Skin of body (tissue), 2 donors: ENCODE measurements around the gene RALBP1. TPM values are rescaled to one million over a fixed set of nuclear protein-coding genes. Genes with fewer than 3 reads are reported as not detected.

Experiments used
- DNase-seq: peaks from one replicate; lab custom pipeline; 2025; lab: John Stamatoyannopoulos, UW
- total RNA-seq: library from RNA; depleted of rRNA; stranded (reverse); fragments of >200 nt; gene quantifications from one replicate; pipeline ENCODE4 v1.2.3, GENCODE V29; 2014

The RALBP1 gene
- total RNA-seq, 1 donor from 2014 or later, result 43.0 TPM

- DNase-seq, result no peak
Observed at GRCh38 chr18:9547782-9548181, 72.5 kb downstream of the RALBP1 start.

DNA sequence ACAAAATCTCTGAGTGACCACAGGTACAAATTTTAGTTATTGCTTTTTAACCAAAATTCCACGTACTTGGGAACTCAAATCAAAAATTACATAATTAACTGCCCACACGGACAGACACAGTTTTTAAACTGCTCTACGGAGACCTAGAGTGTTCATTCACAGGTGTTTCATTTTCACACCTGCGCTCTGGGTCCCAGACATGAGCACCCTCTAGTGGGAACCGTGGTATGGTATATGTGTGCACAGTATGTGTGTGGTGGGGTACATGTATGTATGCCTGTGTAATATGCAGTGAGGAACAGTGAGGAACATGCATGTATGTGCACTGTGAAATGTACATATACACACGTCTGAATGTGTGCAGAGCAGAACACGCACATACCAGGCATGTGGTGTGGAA, 74.1 kb downstream of the RALBP1 start:
- no peak for DNase-seq

GRCh38 chr18:9550429-9550828, 75.1 kb downstream of the RALBP1 start:
- no peak for DNase-seq

GRCh38 chr18:9552191-9552590, 76.9 kb downstream of the RALBP1 start:
- no peak for DNase-seq

- no peak for DNase-seq
Observed at GRCh38 chr18:9552616-9553015, 77.3 kb downstream of the RALBP1 start.

DNA sequence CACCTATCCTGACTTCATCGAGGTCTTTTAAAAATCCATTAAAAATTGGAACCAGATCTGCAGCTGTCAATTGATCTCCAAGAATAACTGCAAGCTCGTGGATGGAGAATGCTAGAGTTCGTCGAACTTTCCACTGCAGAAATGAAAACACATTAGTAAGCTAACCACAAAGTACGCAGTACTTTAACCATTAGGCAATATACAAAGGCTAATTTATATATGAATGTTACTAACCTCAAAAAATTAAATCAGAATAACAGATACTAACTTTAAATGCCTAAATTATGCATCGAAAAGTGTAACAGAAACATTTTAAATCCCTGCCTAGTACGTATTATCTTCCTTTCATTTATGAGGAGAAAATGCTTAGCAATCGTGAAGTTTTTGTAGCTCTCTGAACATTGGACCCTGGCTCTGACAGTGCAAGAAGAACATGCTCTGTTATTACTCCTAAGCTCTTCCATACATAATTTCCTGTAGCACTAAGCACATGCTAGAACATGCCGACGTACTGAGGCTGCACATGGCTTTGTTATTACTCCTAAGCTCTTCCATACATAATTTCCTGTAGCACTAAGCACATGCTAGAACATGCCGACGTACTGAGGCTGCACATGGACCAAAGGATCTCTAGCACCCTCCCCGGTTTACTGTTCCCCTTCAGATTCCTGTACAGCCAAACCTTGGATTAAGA, 82.1 kb downstream of the RALBP1 start:
- no peak for DNase-seq

GRCh38 chr18:9558387-9559064, 83.2 kb downstream of the RALBP1 start:
- no peak for DNase-seq

DNA sequence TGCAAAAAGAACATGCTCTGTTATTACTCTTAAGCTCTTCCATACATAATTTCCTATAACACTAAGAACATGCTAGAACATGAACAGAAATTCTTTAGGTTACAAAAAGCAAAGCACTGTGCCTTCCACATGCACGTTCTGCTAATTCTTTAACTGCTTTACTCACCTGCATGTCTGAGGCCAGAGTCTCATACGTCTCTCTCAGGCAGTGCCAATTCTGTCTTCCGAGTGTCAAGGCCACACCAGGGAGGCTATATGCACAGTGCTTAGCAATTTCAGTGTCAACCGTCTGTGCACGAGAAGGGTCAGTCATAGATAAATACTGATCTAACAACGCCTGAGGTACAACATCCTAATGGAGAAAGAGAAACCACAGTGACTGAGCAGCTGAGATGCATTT, 83.9 kb downstream of the RALBP1 start:
- no peak for DNase-seq

DNA sequence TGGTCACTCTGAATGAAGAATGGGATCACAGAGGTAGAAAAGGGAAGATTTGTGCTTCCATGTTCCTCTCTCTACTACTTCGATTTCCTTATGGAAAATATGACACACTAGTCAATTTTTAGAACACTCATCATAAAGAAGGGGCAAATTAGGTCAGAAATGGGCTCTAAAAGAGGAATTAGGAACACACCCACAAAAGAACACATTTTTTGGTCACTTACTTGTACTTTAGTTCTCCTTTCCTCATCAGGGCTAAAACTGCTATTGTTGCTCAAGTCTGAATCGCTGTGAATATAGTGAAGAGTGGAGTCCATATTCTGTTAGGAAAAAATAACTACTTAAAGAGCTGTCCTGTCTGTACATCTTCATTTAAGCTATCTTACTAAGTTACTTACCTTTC, 86.4 kb downstream of the RALBP1 start:
- DNase-seq, result no peak

DNA sequence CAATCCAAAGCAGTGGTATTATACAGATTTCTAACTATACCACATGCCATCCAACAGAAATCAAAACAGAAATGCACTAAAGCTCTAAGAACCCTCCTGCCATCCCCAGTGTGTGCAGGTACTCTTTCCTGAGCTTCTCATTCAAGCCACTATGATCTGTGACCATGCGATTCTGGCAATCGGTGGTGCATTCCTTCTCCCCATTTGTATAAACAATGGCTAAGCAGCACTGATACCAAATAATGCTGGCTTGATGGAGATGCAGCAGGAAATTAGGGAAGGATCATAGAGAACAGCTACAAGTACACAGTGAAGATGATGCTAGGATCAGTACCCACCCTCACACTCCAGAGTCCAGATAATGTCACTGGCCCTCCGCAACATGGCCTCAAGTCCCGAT, 87.3 kb downstream of the RALBP1 start:
- no peak for DNase-seq

DNA sequence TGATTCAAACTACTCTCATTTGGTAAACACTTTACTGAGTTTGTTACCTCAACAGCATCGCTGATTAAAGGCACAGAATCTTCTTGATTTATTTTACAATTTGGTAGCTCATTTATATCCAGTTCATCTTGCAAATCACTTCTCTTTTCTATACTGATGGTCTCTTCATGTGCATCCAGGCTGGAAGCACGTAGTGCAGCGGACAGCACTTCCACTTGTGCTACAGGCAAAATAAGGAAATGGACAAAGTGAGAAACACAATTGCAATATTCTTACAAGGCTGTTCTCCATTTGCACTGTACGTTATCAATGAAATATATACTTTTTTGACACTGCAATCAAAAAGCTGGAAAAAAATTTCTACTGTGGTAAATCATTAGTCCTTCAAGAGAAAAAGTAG, 88.0 kb downstream of the RALBP1 start:
- no peak for DNase-seq

- no peak for DNase-seq
Observed at GRCh38 chr18:9565407-9565806, 90.1 kb downstream of the RALBP1 start.

DNA sequence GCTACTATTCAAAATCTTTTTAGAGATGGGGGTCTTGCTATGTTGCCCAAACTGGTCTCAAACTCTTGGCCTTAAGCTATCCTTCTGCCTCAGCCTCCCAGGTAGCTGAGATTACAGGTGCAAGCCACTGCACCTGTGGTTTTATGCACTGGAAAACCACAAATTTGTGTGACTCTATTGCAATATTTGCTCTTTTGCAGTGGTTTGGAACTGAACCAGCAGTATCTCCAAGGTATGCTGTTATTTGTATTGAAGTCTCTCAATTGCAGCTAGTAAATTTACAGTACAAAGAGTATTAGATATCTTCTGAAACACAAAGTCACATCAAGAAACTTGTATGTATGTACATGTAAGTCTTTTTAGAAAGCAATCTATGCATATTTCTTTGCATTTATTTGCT, 92.9 kb downstream of the RALBP1 start:
- DNase-seq, result no peak

- no peak for DNase-seq
Observed at GRCh38 chr18:9569178-9569577, 93.9 kb downstream of the RALBP1 start.

DNA sequence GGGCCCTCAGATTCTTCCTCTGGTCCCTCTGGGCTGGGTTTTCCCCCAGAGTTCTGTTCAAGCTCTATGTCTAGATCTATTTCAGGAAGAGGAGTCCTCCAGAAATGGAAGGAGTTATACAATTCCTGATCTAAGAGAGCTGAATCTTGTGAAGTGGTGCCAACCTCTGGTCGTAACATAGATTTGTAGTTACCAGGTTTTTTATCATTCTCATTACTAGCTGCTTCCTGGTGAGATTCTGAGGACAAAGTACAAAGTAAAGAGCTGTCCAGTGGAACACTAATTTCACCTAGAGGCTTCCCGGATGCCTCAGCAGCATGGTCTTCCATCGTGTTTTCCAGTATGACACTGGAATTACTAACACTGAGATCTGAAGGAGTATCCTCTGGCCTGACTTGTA, 94.9 kb downstream of the RALBP1 start:
- DNase-seq, result no peak

- no peak for DNase-seq
Observed at GRCh38 chr18:9571546-9571945, 96.2 kb downstream of the RALBP1 start.

DNA sequence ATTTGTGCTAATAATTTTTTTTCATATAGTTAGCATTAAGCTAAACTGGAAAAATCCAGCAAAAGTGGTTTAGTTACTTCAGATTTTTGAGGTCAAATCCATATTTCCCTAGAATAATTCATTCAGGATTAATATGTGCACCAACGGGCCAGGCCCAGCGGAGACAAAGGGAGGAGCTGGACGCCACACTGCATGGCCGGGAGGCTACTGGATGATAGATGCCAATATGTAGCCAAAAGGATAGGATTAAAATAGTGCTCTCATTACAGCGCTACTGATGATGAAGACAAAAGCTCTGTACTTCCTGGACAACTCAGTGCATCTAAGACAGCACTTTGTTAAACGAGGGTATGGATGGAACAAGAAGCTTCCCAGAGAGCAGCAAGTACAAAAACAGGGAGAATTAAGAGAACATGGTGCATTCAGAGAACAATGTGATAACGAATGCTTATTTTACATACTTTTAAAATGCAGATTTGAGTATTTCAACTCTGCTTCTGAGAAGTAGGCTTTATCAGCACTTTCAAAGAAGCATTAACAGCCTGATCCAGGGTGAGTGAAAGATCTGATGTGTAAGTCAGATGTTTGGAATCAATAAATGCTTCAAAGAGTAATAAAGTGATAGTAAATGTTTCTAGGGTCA, 99.3 kb downstream of the RALBP1 start:
- DNase-seq, result no peak

- DNase-seq, result peak; percentile 91
Observed at GRCh38 chr18:9575558-9575957, 100.2 kb downstream of the RALBP1 start.

- no peak for DNase-seq
Observed at GRCh38 chr18:9577361-9577760, 102.0 kb downstream of the RALBP1 start.

DNA sequence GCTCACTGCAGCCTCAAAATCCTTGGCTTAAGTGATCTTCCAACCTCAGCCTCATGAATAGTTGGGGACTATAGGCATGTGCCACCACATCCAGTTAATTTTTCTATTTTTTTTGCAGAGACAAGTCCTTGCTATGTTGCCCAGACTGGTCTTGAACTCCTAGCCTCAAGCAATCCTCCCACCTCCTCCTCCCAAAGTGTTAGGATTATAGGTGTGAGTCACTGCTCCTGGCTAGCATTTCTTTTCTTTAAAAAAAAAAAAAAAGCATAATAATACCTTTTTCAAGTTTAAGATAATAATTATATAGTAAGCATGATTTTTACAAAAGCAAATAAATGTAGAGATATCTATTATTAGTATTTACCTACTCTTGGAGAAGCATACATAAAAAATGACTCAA, 103.0 kb downstream of the RALBP1 start:
- no peak for DNase-seq

- DNase-seq, result no peak
Observed at GRCh38 chr18:9581667-9582066, 106.4 kb downstream of the RALBP1 start.

GRCh38 chr18:9586814-9587213, 111.5 kb downstream of the RALBP1 start:
- no peak for DNase-seq
